Ishikawa (cell line): ENCODE results near the gene HNRNPLL.

Experiments used
- CEBPB ChIP-seq: IDR thresholded peaks from 2 replicates; pipeline ENCODE4 v1.6.1; 2012
- CREB1 ChIP-seq: IDR thresholded peaks from 2 replicates; pipeline ENCODE4 v1.6.1; 2012; ENCODE audit warnings: low read depth
- EGR1 ChIP-seq: IDR thresholded peaks from 2 replicates; pipeline ENCODE4 v1.6.1; 2012
- EP300 ChIP-seq: IDR thresholded peaks from 2 replicates; pipeline ENCODE4 v1.6.1; 2012; ENCODE audit warnings: borderline replicate concordance
- FOXM1 ChIP-seq: IDR thresholded peaks from 2 replicates; pipeline ENCODE4 v1.6.1; 2012; ENCODE audit warnings: low read depth, borderline replicate concordance
- MAX ChIP-seq: IDR thresholded peaks from 2 replicates; pipeline ENCODE4 v1.6.1; 2012
- NFIC ChIP-seq: IDR thresholded peaks from 2 replicates; pipeline ENCODE4 v1.6.1; 2012
- RAD21 ChIP-seq: IDR thresholded peaks from 2 replicates; pipeline ENCODE4 v1.6.1; 2012; ENCODE audit warnings: low read depth
- REST ChIP-seq: IDR thresholded peaks from 2 replicates; pipeline ENCODE4 v1.6.1; 2012; ENCODE audit warnings: low read depth, mild to moderate bottlenecking
- TAF1 ChIP-seq: IDR thresholded peaks from 2 replicates; pipeline ENCODE4 v1.6.1; 2012; ENCODE audit warnings: low read depth, mild to moderate bottlenecking
- TCF12 ChIP-seq: IDR thresholded peaks from 2 replicates; pipeline ENCODE4 v1.6.1; 2012; ENCODE audit warnings: low read depth
- TEAD4 ChIP-seq: IDR thresholded peaks from 2 replicates; pipeline ENCODE4 v1.6.1; 2012
- USF1 ChIP-seq: IDR thresholded peaks from 2 replicates; pipeline ENCODE4 v1.6.1; 2012
- YY1 ChIP-seq: IDR thresholded peaks from 2 replicates; pipeline ENCODE4 v1.6.1; 2012; ENCODE audit warnings: low read depth
- ZBTB7A ChIP-seq: IDR thresholded peaks from 2 replicates; pipeline ENCODE4 v1.6.1; 2012; ENCODE audit warnings: low read depth

Gene HNRNPLL

GRCh38 chr2:38523728-38524437 is 78.8 kb downstream of the HNRNPLL start:
- no peak for TF ChIP-seq ZBTB7A
- peak; percentile 15; the same call in 1 of the 2 replicates for TF ChIP-seq RAD21

DNA sequence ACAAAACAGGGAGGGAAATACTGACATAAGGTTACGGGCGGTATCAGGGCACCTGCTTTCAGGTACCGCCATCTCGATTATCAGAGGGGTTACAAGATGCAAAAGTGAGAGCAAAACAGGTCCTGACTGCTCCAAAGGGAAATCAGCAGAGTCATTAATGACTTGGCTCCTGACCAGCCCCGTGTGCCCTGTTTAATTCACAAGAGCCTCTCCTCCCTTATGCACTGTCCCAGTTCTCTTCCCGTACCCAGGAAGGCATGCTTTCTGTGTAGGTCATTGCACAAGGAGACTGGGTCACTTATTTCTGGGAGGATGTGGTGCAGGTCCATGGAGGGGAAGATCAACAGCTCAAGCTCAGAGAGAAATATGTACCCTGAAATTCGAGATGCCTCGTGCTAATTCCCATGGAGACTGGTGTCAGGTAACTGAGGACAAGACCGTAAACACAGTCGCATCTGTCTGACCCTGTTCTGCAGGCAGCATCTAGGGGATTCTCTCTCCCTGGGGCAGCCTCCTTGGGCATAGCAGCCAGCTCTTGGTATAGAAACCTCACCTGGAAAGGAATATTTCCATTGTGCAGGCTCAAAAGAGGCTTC is 79.9 kb downstream of the HNRNPLL start:
- TF ChIP-seq NFIC, result no peak
- TF ChIP-seq EGR1, result no peak
- TF ChIP-seq TAF1, result no peak
- TF ChIP-seq EP300, result no peak
- no peak for TF ChIP-seq USF1
- no peak for TF ChIP-seq MAX

DNA sequence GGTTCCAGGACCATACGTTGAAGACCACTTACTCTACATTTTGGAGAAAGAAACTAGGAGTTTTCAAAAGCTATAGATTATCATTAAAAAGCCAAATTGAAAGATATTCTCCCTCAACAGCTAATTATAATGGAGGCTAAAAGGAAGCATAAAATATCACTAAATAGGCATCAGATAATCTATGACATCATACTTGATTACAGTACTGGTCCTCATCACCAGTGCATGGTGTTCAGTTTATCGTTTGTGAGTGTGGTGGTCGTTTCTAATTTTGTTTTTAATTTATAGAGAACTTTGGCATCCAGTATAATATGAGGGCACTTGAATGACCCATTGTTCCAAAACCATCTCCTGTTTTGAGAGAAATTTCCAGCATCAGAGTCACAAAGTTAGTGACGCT is 80.9 kb downstream of the HNRNPLL start:
- TF ChIP-seq YY1, result no peak

- TF ChIP-seq EP300, result no peak
Observed at GRCh38 chr2:38517284-38517683, 85.4 kb downstream of the HNRNPLL start.

DNA sequence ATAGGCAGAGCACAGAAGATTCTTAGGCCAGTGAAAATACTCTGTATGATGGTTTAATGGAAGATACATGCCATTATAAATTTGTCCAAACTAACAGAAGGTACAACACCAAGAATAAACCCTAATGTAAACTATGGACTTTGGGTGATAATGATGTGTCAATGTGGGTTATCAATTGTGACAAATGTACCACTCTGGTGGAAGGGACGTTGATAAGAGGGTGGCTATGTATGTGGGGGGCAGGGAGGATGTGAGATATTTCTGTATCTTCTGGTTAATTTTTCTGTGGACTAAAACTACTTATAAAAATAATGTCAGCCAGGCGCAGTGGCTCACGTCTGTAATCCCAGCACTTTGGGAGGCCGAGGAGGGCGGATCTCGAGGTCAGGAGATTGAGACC is 86.2 kb downstream of the HNRNPLL start:
- TF ChIP-seq EGR1, result no peak
- TF ChIP-seq TEAD4, result no peak
- no peak for TF ChIP-seq TAF1
- TF ChIP-seq USF1, result no peak
- no peak for TF ChIP-seq CEBPB
- TF ChIP-seq YY1, result no peak
- TF ChIP-seq TCF12, result no peak

DNA sequence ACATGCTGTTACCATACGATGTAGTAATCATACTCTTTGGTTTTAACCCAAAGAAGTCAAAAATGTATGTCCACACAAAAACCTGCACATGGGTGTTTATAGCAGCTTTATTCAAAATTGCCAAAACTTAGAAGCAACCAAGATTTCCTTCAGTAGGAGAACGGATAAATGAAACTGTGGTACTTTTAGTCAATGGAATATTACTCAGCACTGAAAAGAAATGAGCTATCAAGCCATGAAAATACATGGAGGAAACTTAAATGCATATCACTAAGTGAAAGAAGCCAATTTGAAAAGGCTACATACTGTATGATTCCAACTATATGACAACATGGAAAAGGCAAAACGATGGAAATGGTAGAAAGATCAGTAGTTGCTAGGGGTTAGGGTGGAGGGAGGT is 86.6 kb downstream of the HNRNPLL start:
- TF ChIP-seq ZBTB7A (no peak), TCF12 (no peak), FOXM1 (no peak), YY1 (no peak), EP300 (no peak), TAF1 (no peak), NFIC (no peak), CEBPB (no peak), USF1 (no peak), EGR1 (no peak), RAD21 (no peak), TEAD4 (no peak), MAX (no peak), CREB1 (no peak), REST (no peak)

- TF ChIP-seq TCF12 (no peak), RAD21 (no peak), USF1 (no peak), NFIC (no peak), EP300 (no peak), MAX (no peak), REST (no peak), CREB1 (no peak), FOXM1 (no peak), YY1 (no peak), ZBTB7A (no peak), CEBPB (no peak), EGR1 (no peak)
Observed at GRCh38 chr2:38515155-38516074, 87.3 kb downstream of the HNRNPLL start.
